Endothelial cell of umbilical vein (primary cell): ENCODE measurements around the gene MYOM3. TPM values are rescaled to one million over a fixed set of nuclear protein-coding genes. Genes with fewer than 3 reads are reported as not detected.

Experiments used
- BruUV-seq: library from RNA; stranded (reverse); fragments of 400-500 nt; replicated peaks from 2 replicates; lab custom pipeline; 2021; lab: Mats Ljungman, UMichigan
- CTCF ChIA-PET: fragments of 300-600, 350-600 bp; sonication (Branson Sonifier 250); formaldehyde crosslinking; loops from one replicate; lab custom pipeline; 2021; ENCODE audit warnings: antibody characterized with exemption, inconsistent platforms; lab: Charles Lee
- POLR2A ChIA-PET: fragments of 300-600, 350-600 bp; sonication (Branson Sonifier 250); formaldehyde crosslinking; loops from one replicate; lab custom pipeline; 2021; ENCODE audit warnings: antibody characterized with exemption, inconsistent platforms; lab: Charles Lee
- DNase-seq: peaks from one replicate; pipeline ENCODE4 v3.0.0-alpha.2; 2011; ENCODE audit warnings: low read depth, low spot score
- FAIRE-seq: peaks from 2 replicates; lab custom pipeline; 2011; peaks lifted over from hg19 to GRCh38; lab: Jason Lieb, UNC
- H2AFZ ChIP-seq: 2 replicates; pipeline ENCODE4 v1.6.0; 2012; ENCODE audit warnings: low read depth, low read length, control low read depth, inconsistent platforms
- H3K27ac ChIP-seq: 2 replicates; pipeline ENCODE4 v1.5.1; 2011; ENCODE audit warnings: low read depth, mild to moderate bottlenecking, control low read depth, low read length, moderate library complexity; ENCODE audit not compliant: insufficient read depth
- H3K27me3 ChIP-seq, 2 experiments: 2 replicates each; pipeline versions ENCODE4 v1.6.0 to v1.6.1; 2011; ENCODE audit warnings: low read length in 2 of 2, mixed read lengths in 1 of 2; ENCODE audit not compliant: control insufficient read depth in 2 of 2, insufficient read depth in 2 of 2
- H3K36me3 ChIP-seq, 2 experiments: 2 replicates in 1 of 2; 3 replicates in 1 of 2; pipeline ENCODE4 v1.5.1; 2011; ENCODE audit warnings: low read length in 2 of 2, mild to moderate bottlenecking in 1 of 2, moderate library complexity in 1 of 2; ENCODE audit not compliant: control insufficient read depth in 2 of 2, insufficient read depth in 2 of 2; ENCODE audit errors: extremely low read depth in 1 of 2
- H3K4me1 ChIP-seq: 3 replicates; pipeline ENCODE4 v1.5.1; 2011; ENCODE audit warnings: mild to moderate bottlenecking, low read length; ENCODE audit not compliant: control insufficient read depth, insufficient read depth; ENCODE audit errors: extremely low read depth
- H3K4me2 ChIP-seq: 2 replicates; pipeline ENCODE4 v1.6.1; 2011; ENCODE audit warnings: low read length, control low read depth, mixed read lengths; ENCODE audit not compliant: insufficient read depth
- H3K4me3 ChIP-seq, 3 experiments: fragments of 200-600 bp in 1 of 3; sonication (generic), shearing (Covaris generic) in 1 of 3; replicated peaks in 1 of 3; 2 replicates each; pipeline ENCODE4 v1.5.1; 2011 to 2016; ENCODE audit warnings: control low read depth in 3 of 3, low read length in 3 of 3, mild to moderate bottlenecking in 2 of 3, inconsistent platforms in 1 of 3, low read depth in 1 of 3, moderate library complexity in 1 of 3; ENCODE audit not compliant: insufficient read depth in 1 of 3
- H3K79me2 ChIP-seq: 2 replicates; pipeline ENCODE4 v1.6.0; 2012; ENCODE audit warnings: low read length, inconsistent platforms; ENCODE audit not compliant: control insufficient read depth, insufficient read depth
- H3K9ac ChIP-seq: replicated peaks from 2 replicates; pipeline ENCODE3; 2011; ENCODE audit warnings: low read length, control low read depth; ENCODE audit not compliant: insufficient read depth; ENCODE audit errors: extremely low read depth
- H3K9me1 ChIP-seq: replicated peaks from 3 replicates; pipeline ENCODE4 v1.6.0; 2011; ENCODE audit warnings: mild to moderate bottlenecking, low read length; ENCODE audit not compliant: control insufficient read depth, insufficient read depth; ENCODE audit errors: extremely low read depth
- H3K9me3 ChIP-seq: replicated peaks from 2 replicates; pipeline ENCODE4 v1.5.1; 2012; ENCODE audit warnings: low read length, inconsistent platforms; ENCODE audit not compliant: control insufficient read depth, insufficient read depth
- H4K20me1 ChIP-seq: replicated peaks from 2 replicates; pipeline ENCODE3; 2011; ENCODE audit warnings: mild to moderate bottlenecking, low read length; ENCODE audit not compliant: control insufficient read depth, insufficient read depth; ENCODE audit errors: extremely low read depth
- EZH2 ChIP-seq: IDR thresholded peaks from 2 replicates; pipeline ENCODE4 v1.6.1; 2012; ENCODE audit warnings: borderline replicate concordance, low read depth, mild to moderate bottlenecking, moderate library complexity, low read length, inconsistent platforms; ENCODE audit not compliant: severe bottlenecking
- FOS ChIP-seq: IDR thresholded peaks from 2 replicates; pipeline ENCODE4 v1.6.1; 2011; ENCODE audit warnings: mild to moderate bottlenecking, low read length, moderate library complexity, borderline replicate concordance; ENCODE audit not compliant: insufficient read depth
- GATA2 ChIP-seq: IDR thresholded peaks from 2 replicates; pipeline ENCODE4 v1.7.0; 2011; ENCODE audit warnings: low read depth, mild to moderate bottlenecking, moderate library complexity, mixed read lengths, low read length; ENCODE audit not compliant: insufficient read length, insufficient read depth
- JUN ChIP-seq: IDR thresholded peaks from 2 replicates; pipeline ENCODE4 v1.6.1; 2011; ENCODE audit warnings: borderline replicate concordance, low read depth; ENCODE audit not compliant: insufficient read length, insufficient read depth
- MYC ChIP-seq: IDR thresholded peaks from one replicate; pipeline ENCODE4 v1.6.1; 2011; ENCODE audit warnings: mild to moderate bottlenecking, low read depth, low read length
- POLR2A ChIP-seq: IDR thresholded peaks from 2 replicates; pipeline ENCODE4 v1.6.1; 2012; ENCODE audit warnings: low read depth, mild to moderate bottlenecking, control low read depth, low read length
- POLR2AphosphoS5 ChIP-seq: IDR thresholded peaks from 2 replicates; pipeline ENCODE4 v1.6.1; 2012; ENCODE audit warnings: low read depth, mild to moderate bottlenecking, control low read depth, low read length, moderate library complexity; ENCODE audit not compliant: insufficient read depth
- dilution Hi-C: fragments of 300-500 bp; cut with MboI; formaldehyde crosslinking; loops from one replicate; pipeline ENCODE4 v1.15.0; 2019; ENCODE audit warnings: low sequenced_read_pairs; ENCODE audit not compliant: extremely low pct_ligation_motif_present
- intact Hi-C: fragments of 100-400 bp; cut with micrococcal nuclease; formaldehyde crosslinking; loops from one replicate; pipeline ENCODE4 v1.10.0; 2022
- polyA plus RNA-seq, 4 experiments: library from polyadenylated mRNA; depleted of rRNA in 3 of 4; stranded (reverse) in 3 of 4; unstranded in 1 of 4; fragments of >200 nt; gene quantifications; 2 replicates each; pipeline versions ENCODE4 v1.2.1 to v1.2.3, GENCODE V29; 2011 to 2012; ENCODE audit warnings: missing spikeins in 1 of 4
- total RNA-seq: library from RNA; stranded (reverse); gene quantifications from 2 replicates; pipeline ENCODE4 v1.2.3, GENCODE V29; 2021
- TF ChIP-seq, protein P1 (sequence below): IDR thresholded peaks from 2 replicates; pipeline ENCODE4 v1.6.1; 2011; ENCODE audit not compliant: insufficient read depth, insufficient read length
- TF ChIP-seq, protein P2 (sequence below), 2 donors: IDR thresholded peaks; 1 replicate in 1 of 2; 2 replicates in 1 of 2; pipeline ENCODE4 v1.5.1; 2011; ENCODE audit warnings: low read length in 2 of 2, mild to moderate bottlenecking in 2 of 2, moderate library complexity in 2 of 2, control low read depth in 1 of 2, inconsistent platforms in 1 of 2, low read depth in 1 of 2; ENCODE audit not compliant: insufficient read depth in 1 of 2; ENCODE audit errors: extremely low read depth in 1 of 2

The MYOM3 gene
- total and polyA plus RNA-seq, 2 donors (not counting 3 experiments of a cell fraction or from before 2014, with no cell fraction given) = 0.11 to 0.40 TPM

DNA sequence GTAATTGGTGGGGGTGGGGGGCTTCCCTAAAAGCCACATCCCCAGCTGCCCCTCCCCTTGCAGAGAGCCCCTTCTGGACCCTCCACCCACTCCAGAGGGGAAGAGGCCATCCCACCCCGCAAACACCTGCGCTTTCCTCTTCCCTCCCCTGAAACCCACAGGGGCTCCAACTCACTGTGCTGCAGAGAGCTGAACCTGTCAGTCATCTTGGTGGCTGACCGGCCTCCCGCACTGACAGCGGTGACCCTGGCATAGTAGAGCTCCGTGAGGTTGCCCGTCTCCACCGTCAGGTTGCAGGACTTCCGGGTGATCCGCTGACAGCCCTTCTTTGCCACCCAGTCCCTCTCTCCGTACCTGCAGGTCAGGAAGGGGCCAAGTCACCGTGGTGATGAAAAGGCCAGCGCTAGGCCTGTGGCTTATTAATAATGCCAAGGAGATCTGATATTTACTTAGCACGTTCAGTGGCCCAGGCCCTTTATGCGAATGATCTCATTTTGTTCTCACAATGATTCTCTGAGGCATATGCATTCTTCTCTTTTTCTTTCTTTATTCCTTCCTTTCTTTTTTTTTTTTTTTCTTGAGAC is 25.1 kb upstream of the MYOM3 start:
- Histone ChIP-seq H2AFZ (no peak overlapping the region), H3K9me3 (no peaks in the 10 kb centered on the region), H4K20me1 (no peaks in the 10 kb centered on the region), H3K27ac (no peak overlapping the region), H3K4me2 (no peak overlapping the region), H3K9ac (no peak overlapping the region), H3K4me3 (no peak overlapping the region), H3K9me1 (no peaks in the 10 kb centered on the region), H3K79me2 (no peaks in the 10 kb centered on the region), H3K36me3 (no peaks in the 10 kb centered on the region), H3K4me1 (no peaks in the 10 kb centered on the region), H3K27me3 (peaks cover 3 to 5% of the 10 kb centered on the region in 2 experiments)
- dilution Hi-C loops = no loop called here
- FAIRE-seq (no peak), DNase-seq (no peak)
- ChIA-PET POLR2A (no interaction called here), CTCF (interaction anchor here (0.9 to 1.2 kb wide), 2 partner anchors 11 to 13 kb away, joined by 3 read pairs; no protein-coding TSS in a partner anchor)
- TF ChIP-seq JUN (no peak), FOS (no peak), POLR2A (no peak), GATA2 (no peak), POLR2AphosphoS5 (no peak), EZH2 (no peak), MYC (no peak)
- TF ChIP-seq, protein P1, sequence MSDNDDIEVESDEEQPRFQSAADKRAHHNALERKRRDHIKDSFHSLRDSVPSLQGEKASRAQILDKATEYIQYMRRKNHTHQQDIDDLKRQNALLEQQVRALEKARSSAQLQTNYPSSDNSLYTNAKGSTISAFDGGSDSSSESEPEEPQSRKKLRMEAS = no peak
- TF ChIP-seq, protein P2, sequence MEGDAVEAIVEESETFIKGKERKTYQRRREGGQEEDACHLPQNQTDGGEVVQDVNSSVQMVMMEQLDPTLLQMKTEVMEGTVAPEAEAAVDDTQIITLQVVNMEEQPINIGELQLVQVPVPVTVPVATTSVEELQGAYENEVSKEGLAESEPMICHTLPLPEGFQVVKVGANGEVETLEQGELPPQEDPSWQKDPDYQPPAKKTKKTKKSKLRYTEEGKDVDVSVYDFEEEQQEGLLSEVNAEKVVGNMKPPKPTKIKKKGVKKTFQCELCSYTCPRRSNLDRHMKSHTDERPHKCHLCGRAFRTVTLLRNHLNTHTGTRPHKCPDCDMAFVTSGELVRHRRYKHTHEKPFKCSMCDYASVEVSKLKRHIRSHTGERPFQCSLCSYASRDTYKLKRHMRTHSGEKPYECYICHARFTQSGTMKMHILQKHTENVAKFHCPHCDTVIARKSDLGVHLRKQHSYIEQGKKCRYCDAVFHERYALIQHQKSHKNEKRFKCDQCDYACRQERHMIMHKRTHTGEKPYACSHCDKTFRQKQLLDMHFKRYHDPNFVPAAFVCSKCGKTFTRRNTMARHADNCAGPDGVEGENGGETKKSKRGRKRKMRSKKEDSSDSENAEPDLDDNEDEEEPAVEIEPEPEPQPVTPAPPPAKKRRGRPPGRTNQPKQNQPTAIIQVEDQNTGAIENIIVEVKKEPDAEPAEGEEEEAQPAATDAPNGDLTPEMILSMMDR (IDR thresholded peaks at IDR 0.05; ENCODE audit: extremely low read depth in 1 of 2, insufficient read depth in 1 of 2, low read depth in 1 of 2, low read length in 2 of 2) = no peak
- intact Hi-C loops = no loop called here
- BruUV-seq = no TSS peak
